HG02610 (cell line): Measurements from ENCODE around the gene GTF3C5.
"Not testable (repeated sequence)": the region's sequence is repeated elsewhere in the genome, so short reads cannot be mapped to it uniquely, and the experiment has no call there.

Experiments
- ATAC-seq: cut with Tn5 transposase; IDR thresholded peaks from one replicate; pipeline ENCODE4 v1.9.1; 2021; ENCODE audit warnings: mild to moderate bottlenecking, moderate library complexity; ENCODE audit not compliant: unreplicated experiment

GTF3C5 gene

GRCh38 chr9:132995879-132996278 is 34.9 kb upstream of the GTF3C5 start:
- ATAC-seq = no peak

GRCh38 chr9:132996526-132996925 is 34.3 kb upstream of the GTF3C5 start:
- ATAC-seq = no peak

GRCh38 chr9:132997591-132997990 is 33.2 kb upstream of the GTF3C5 start:
- ATAC-seq = no peak

GRCh38 chr9:132998221-132998620 is 32.6 kb upstream of the GTF3C5 start:
- ATAC-seq = not testable (repeated sequence)

GRCh38 chr9:132998831-132999635 is 31.8 kb upstream of the GTF3C5 start:
- no peak for ATAC-seq

- no peak for ATAC-seq
Observed at GRCh38 chr9:133002147-133003070, 28.4 kb upstream of the GTF3C5 start.

GRCh38 chr9:133003071-133003461 is 27.7 kb upstream of the GTF3C5 start:
- no peak for ATAC-seq

- ATAC-seq = no peak
Observed at GRCh38 chr9:133003671-133004090, 27.1 kb upstream of the GTF3C5 start.

GRCh38 chr9:133004091-133004998 is 26.5 kb upstream of the GTF3C5 start:
- ATAC-seq = no peak

GRCh38 chr9:133004999-133005760 is 25.6 kb upstream of the GTF3C5 start:
- no peak for ATAC-seq

GRCh38 chr9:133005957-133006356 is 24.8 kb upstream of the GTF3C5 start:
- no peak for ATAC-seq

GRCh38 chr9:133006731-133007352 is 24.0 kb upstream of the GTF3C5 start:
- no peak for ATAC-seq

- no peak for ATAC-seq
Observed at GRCh38 chr9:133008406-133008805, 22.4 kb upstream of the GTF3C5 start.

GRCh38 chr9:133008824-133009223 is 22.0 kb upstream of the GTF3C5 start:
- ATAC-seq = no peak

GRCh38 chr9:133009906-133010582 is 20.8 kb upstream of the GTF3C5 start:
- ATAC-seq = no peak

GRCh38 chr9:133014696-133015095 is 16.1 kb upstream of the GTF3C5 start:
- no peak for ATAC-seq

GRCh38 chr9:133023117-133023890 is 7.5 kb upstream of the GTF3C5 start:
- no peak for ATAC-seq

GRCh38 chr9:133026426-133026825 is 4.4 kb upstream of the GTF3C5 start:
- no peak for ATAC-seq
